22Rv1 (cell line): ENCODE data around the gene PRKAG3.

Experiments used
- CTCF ChIP-seq: fragments of 450-650 bp; IDR thresholded peaks from 2 replicates; pipeline ENCODE4 v1.5.1; 2017; ENCODE audit warnings: mild to moderate bottlenecking
- ZFX ChIP-seq: fragments of 450-650 bp; IDR thresholded peaks from 2 replicates; pipeline ENCODE4 v1.6.1; 2017; ENCODE audit warnings: antibody characterized with exemption, borderline replicate concordance

DNA sequence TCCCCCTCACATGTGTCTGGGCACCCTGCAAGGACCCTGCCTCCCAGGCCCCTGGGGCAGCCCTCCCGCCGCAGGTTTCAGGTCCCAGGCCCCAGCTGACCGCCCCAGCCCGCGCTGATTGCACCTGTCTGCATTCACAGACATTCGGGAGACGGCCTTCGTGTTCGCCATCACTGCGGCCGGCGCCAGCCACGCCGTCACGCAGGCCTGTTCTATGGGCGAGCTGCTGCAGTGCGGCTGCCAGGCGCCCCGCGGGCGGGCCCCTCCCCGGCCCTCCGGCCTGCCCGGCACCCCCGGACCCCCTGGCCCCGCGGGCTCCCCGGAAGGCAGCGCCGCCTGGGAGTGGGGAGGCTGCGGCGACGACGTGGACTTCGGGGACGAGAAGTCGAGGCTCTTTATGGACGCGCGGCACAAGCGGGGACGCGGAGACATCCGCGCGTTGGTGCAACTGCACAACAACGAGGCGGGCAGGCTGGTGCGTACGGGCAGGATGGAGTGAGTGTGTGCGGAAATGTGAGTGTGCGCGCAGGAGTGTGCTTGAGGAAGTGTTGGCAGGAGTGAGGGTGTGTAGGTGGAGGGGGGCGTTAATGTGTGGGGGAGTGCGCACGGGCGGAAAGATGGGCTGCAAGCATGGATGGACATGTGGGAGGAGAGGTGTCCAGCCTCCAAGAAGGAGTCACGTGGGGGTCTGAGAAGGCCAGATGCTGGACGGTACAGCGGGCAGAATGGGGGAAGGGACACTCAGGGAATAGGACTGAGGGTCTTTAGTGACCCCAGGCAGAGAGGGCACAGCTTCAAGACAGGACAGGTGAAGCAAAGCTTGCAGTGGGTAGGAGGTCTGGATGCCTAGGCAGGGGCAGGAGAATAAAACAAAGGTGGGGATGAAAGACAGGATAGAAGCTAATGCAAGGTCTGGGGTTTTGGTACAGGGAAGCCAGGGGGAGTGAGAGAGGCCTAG lies 40.0 kb upstream of the PRKAG3 start:
- TF ChIP-seq CTCF, result no peak
- TF ChIP-seq ZFX, result no peak
